ENCODE data around the gene IGFBP1.
"Not testable (repeated sequence)": the region's sequence is repeated elsewhere in the genome, so short reads cannot be mapped to it uniquely, and the experiment has no call there.

The IGFBP1 gene

DNA sequence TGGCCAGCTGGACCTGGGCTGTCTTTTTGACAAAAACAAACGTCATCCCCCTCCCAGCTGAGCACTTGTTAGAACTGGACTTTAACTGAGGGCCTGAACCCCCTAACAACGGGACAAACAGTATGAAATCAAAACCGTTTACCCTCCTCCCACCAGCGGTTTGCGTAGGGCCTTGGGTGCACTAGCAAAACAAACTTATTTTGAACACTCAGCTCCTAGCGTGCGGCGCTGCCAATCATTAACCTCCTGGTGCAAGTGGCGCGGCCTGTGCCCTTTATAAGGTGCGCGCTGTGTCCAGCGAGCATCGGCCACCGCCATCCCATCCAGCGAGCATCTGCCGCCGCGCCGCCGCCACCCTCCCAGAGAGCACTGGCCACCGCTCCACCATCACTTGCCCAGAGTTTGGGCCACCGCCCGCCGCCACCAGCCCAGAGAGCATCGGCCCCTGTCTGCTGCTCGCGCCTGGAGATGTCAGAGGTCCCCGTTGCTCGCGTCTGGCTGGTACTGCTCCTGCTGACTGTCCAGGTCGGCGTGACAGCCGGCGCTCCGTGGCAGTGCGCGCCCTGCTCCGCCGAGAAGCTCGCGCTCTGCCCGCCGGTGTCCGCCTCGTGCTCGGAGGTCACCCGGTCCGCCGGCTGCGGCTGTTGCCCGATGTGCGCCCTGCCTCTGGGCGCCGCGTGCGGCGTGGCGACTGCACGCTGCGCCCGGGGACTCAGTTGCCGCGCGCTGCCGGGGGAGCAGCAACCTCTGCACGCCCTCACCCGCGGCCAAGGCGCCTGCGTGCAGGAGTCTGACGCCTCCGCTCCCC is at the start of gene IGFBP1:
TSS of gene IGFBP1 (plus strand) at position 304 of the 808 bp plus-strand sequence. CDS start at position 469, 165 bp downstream.
- FAIRE-seq: no peak

DNA sequence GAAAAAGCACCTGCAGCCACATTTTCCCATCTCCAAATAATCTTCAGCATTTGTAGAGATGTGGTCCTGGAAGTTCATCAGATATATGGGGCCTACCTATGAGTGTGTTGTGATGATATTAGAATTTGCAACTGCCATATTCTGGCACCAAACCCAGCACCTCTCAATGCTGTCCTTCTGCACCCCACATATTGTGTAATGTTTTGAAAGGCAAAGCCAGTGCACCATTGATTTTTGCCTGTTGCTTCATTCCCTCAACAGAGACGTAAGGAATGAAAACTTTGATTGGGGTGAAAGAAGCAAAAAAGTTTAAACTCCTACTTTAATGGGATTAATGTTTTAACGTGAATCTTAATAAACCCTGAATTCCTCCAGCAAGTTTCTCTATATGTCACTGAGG is 49.4 kb upstream of the IGFBP1 start:
- not testable (repeated sequence) for FAIRE-seq

DNA sequence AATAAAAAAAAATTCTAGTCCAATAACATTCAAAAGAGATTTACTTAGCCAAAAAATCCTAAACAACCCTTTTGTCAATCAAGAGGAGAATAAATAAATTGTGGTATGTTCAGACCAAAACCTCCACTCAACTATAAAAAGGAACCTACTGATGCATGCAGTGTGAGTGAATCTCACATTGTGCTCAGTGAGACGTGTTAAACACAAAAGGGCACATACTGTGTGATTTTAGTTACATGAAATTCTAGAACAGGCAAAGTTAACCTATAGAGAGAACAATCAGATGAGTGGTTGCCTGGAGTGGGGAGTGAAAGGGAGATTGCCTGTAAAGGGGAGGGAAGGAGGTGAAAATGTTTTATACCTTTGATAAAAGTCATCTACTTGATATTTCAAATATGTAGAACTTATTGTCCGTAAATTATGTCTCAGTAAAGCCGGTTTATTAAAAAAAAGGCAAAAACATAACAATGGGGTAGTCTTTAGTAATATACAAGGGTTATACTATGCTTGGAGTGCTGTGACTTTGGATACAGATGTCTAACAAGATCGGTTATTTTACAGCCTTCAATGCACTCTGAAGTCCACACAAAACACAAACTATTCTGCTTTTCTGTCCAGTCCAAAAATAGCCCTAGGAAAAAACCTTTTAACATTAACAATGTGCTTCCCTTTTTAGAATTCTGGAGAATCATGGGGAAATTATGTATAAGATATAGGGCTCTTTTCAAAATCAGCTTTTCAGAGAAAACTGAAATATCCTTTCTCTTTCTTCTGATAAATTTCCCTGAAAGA is 46.2 kb upstream of the IGFBP1 start:
- not testable (repeated sequence) for FAIRE-seq

DNA sequence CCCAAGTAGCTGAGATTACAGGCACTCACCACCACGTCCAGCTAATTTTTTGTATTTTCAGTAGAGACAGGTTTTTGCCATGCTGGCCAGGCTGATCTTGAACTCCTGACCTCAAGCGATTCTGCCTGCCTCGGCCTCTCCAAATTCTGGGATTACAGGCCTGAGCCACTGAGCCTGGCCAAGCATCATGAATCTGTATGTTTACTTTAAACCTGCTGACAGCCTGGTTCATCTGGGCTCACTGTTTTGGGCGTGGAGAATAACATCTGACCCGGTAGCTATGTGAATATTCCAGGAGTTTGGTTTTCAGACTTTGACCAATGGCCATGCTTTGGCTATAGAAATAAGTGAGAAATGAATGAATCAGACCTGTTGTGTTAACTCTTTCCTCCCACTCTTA is 41.8 kb upstream of the IGFBP1 start:
- FAIRE-seq: not testable (repeated sequence)

DNA sequence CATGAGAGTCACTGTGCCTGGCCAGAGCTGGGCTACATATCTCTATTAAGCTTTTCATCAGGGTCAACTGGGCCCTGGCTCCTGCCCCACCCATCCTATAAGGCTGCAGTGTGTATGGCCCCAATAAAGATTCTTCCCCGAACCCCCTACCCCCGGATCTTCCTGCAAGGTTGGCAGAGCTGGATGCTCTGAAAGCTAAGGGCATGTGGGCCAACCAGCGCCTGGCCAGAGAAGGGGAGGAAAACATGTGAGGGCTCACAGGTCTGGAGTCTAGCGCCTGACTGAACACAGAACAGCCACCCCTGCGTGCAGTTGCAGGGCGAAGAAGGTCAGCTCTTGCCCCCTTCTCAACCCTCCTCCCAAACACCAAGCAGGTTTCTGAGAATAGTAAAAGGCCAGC is 39.6 kb upstream of the IGFBP1 start:
- not testable (repeated sequence) for FAIRE-seq

DNA sequence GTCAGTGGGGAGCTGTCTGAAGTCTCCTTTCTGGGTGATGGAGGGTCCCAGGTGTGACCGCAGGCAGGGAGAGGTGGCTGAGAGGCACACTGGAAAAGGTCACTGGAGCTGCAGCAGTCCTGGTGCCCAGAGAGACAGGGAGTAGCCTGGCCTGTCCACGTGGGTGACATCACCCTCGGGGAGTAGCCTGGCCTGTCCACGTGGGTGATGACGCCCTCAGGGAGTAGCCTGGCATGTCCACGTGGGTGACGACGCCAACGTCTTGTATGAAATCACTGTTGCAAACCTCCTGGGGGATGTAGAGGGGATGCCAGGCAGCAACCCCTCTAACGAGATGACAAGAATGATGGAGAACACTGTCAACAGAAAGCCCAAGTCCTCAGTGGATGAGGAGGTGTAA is 35.3 kb upstream of the IGFBP1 start:
- not testable (repeated sequence) for FAIRE-seq

DNA sequence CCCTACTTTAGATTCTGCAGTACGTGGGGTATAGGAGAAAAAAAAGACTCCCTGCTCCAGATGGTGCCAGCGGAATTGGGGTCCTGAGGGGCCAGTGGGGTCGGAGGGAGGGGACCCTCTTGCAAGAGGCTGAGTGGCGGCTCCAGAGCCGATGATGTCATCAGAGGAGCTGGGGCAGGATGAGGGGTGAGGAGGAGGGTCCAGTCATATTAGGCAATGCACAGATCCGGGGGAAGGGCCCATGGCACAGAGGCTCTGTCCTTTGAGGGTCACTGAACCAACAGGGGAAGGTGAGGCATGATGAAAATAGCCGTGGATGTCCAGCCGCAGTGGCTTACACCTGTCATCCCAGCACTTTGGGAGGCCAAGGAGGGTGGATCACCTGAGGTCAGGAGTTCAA is 34.8 kb upstream of the IGFBP1 start:
- not testable (repeated sequence) for FAIRE-seq

DNA sequence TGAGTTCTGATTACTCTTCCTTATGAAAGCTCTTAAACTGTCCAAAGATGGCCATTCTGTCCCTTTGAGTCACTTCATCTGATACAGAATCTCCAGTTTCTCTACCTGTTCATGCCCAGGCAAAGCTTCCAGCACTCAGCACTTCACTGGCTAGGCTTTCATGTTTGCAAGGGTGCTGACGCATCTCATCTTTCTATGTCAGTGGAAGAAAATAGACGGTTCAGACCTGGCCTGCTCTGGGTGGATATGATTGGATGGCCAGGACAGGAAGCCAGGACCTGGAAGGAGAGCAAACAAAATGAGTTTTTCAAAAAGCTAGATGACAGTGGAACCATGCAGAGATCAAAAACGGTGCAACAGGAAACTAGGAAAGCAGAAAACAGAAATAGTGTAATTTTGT is 32.6 kb upstream of the IGFBP1 start:
- FAIRE-seq: not testable (repeated sequence)

DNA sequence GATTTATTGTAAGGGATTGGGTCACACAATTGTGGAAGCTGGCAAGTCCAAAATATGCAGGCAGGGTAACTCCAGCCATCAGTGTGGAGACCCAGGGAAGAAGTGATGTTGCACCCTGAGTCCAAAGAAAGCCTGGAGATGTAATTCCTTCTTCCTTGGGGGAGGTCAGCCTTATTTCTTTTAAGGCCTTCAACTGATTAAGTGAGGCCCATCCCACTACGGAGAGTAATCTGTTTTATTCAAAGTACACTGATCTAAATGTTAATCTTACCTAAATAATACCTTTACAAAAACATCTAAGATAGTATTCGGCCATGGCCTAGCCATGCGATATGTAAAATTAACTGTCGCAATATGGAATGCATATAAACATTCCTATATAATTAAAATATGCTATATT is 31.4 kb upstream of the IGFBP1 start:
- not testable (repeated sequence) for FAIRE-seq

DNA sequence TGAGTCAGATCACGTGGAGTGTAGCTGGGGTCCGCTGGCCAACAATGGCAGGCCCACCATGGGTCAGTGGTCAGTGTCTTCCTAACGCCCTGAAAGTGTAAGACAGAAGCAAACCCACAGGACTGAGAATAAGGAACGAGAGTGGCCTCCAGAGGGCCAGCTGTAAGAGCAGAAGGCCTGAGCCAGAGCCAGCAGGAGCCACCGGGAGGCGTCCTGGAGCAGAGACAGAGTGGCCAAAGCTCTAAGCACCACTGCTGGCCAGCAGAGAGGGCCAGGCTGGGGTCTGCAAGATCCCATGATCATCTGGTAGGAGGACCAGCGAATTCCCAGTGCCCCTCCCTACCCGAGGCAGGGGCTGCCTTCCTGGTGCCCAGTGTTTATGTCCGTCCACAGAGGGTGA is 24.6 kb upstream of the IGFBP1 start:
- no peak for FAIRE-seq

DNA sequence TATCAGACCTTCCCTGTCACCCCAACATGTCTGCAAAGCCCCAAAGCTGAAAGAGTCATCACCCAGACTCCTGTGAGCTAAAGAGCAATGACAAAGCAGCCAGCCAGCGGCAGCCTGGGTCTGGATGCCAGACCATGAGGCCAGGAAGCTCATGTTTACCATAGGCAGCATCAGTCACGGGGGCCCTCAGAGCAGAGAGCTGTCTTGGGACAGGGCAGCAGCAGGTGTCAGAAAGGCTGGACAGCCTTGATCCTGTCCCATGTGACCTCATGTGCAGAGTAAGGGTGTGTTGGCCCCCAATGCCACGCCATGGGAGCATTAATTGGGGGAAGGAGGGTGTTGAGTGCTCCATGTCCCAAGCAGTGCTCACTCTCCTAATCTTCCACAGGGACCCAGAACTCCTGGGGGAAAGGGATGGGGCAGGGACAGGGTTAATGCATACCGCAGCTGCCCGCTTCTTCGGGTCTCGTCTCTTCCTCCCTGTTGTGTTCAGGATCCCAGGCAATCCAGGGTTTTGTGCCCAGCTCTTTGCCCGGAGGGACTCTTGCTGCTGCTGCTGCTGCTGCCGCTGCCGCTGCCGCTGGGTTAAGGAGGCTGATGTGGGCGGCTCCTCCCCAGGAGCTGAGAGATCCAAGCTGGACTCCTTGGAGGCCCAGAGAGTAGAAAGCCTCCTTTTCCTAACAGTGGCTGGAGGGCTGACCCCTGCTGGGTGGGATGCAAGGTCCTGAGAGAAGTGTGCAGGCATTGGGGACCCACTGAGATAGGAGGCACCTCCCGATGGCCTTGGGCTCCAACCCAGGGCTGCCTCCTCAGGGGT is 22.5 kb upstream of the IGFBP1 start:
- no peak for FAIRE-seq

DNA sequence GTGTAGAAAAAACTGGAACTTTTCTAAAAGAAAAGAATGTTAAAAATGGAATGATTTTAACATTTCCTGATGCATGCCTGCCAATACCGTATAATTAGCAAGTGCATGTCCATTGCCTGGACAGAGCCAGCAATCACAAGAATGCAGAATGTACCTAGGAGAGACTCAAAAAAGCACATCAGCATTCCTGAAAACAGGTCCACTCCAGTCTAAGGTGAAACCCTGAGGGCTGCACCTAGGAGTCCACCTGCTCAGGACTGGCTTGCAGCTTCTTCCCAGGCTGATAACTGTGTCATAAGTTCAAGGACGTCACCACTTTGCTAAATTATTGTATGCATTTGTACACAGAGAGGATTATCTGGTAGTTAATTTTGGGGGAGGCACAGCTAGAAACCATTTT is 20.8 kb upstream of the IGFBP1 start:
- FAIRE-seq: no peak

DNA sequence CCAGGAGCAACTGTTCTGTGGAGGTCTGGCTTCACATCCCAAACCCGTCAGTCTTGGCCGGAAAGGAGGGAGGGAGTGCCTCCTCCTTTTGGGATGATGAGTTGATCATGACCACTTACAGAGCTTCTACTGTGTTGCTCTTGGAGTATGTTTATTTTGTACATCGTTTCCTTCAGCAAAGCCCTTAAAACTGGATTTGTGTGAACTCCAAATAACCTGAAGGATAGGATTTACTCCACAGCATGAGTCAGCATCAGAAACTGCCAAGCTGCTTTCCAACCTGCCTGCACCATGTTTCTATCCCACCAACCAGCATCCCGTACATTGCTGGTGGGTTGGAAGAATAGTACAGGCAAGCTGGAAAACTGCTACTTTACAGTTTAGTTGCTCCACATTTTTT is 18.9 kb upstream of the IGFBP1 start:
- FAIRE-seq: no peak

DNA sequence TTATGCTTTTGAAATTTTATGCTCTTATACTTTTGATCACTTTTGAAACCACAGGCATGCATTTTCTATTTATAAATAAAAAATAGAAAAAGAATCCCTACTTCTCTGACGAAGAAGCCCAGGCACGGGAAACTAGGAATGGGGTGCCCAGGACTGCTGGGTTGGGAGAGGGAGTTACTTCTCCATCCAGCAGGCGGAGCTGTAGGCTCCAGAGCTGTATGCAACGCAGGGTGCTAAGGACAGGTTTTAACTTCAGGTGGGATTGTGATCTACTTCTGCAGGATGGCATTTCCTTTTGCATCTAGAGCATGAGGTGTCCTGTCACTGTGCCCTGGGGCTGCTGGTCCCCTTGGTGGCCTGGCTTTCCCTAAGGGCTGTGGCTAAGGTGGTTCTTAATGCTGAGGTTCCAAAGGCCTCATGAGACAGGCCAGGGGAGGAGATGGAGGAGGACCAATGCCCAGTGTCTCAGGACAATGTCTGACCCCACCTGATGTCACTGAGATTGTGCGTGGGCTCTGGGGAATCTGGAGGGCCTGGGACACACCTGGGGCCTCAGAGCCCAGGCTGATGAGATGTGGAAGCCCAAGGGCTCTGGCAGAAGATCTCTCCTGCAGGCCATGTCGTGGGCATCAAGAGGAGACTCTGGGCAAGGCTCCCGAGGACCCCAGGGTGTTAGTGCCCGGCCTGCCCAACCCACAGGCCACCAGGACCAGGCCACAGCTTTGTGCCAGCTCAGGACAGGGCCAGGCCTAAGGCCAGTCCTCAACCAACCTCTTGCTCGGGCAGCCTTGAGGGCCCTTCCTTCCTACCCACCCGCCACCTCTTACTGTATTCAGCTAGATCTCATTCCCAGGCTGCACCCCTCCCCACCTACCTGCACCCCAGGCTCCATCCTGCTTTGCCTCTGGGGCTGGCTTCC is 15.9 kb upstream of the IGFBP1 start:
- no peak for FAIRE-seq

DNA sequence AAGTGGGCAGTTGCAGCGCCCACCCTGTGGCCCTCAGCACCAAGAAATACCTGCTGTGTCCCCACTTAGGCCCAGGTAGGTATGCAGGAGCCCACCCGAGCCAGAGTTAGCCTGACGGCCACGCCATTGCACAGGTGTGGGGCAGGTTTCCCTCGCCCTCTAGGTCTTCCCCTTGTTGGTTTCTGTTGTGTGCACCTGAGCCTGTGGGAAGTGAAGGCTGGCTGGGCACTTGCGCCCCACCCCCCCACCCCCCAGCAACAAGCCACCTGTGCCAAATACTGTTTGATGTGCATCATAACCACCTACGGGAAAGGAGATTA is 15.3 kb upstream of the IGFBP1 start, which contains the start of gene CCDC201:
TSS of gene CCDC201 (minus strand) at position 48 of the 320 bp plus-strand sequence. CDS start 75 bp downstream, outside the sequence.
- FAIRE-seq: no peak

DNA sequence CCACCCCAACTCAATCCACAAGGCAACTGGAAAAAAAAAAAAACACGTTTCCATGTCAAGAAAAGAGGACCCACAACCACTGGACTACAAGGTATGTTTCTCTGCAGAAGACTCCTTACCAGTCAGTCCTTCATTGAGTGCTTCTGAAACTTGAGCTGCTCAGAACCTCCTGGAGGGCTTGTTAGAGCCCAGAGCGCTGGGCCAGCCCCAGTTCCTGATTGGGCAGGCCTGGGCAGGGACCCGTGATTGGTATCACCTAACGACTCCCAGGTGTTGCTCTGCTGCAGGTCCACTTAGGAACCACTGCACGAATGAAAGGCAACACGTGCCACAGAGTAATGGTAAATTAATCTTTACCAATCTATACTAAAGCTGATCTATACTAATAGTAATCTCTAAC is 14.9 kb upstream of the IGFBP1 start:
- FAIRE-seq: no peak

DNA sequence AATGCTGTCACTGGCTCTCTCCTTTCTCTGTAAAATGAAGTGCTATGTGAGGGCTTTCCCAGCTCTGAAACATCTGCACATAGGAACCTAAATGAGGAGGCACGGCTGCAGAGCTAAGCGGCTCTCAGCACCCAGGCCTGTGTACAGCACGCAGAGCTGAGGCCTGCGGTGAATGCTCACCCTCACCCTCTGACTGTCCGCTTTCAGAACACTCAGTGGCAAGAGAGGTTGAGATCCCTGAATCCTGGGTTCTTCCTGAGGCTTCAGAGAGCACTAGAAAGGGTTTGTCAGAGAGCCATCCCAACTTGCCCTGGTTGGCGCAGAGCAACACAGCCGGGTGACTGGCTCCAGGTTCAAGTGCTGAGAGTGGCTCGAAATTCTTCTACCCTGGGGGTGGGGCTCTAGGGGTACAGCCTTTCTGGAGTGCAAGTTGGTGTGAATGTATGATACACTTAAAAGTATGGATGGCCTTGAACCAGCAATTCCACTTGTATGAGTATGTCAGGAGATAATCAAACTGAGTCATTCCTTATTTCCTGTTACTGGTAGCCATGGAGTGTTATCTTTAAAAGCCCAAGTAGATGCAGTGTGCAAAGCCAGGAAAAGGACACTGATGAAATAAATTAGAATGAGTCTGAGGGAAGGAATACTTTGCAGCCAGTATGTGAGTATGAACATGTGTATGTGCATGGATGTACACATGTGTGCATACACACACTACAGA is 13.7 kb upstream of the IGFBP1 start:
- FAIRE-seq: no peak

DNA sequence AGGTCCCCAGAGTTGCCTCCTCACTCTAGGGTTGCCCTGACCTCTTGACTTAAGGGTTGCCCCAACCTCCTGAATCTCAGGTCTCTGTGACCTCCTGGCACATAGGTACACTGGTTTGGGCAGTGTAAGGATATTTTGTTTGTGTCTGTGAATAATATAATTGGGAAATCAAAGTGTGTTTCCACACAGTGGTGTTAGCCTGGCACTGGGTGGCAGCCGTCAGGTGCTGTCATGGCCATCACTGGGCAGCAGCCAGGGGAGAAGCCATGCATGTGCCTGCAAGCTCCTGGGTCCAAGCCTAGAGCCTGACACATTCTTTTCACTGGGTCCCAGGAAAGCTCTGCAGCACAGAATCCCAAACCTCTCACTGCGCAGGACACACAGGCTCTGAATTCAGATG is 11.8 kb upstream of the IGFBP1 start:
- FAIRE-seq: no peak

DNA sequence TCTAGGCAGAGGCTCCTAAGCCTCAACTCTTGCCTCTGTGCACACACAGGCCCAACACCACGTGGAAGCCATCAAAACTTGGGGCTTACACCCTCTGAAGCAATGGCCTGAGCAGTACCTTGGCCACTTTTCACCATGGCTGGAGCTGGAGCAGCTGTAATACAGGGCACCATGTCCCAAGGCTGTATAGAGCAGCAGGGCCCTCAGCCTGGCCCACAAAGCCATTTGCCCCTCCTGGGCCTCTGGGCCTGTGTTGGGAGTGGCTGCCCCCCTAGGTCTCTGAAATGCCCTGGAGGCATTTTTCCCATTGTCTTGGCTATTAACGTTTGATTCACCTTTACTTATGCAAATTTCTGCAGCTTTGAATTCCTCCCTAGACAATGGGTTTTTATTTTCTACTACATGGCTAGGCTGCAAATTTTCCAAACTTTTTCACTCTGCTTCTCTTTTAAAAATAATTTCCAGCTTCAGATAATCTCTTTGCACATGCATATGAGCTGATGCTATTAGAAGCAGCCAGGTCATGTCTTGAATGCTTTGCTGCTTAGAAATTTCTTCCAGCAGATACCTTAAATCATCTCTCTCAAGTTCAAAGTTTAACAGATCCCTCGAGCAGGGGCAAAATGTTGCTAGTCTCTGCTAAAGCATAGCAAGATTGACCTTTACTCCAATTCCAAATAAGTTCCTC is 9.7 kb upstream of the IGFBP1 start:
- FAIRE-seq: no peak

DNA sequence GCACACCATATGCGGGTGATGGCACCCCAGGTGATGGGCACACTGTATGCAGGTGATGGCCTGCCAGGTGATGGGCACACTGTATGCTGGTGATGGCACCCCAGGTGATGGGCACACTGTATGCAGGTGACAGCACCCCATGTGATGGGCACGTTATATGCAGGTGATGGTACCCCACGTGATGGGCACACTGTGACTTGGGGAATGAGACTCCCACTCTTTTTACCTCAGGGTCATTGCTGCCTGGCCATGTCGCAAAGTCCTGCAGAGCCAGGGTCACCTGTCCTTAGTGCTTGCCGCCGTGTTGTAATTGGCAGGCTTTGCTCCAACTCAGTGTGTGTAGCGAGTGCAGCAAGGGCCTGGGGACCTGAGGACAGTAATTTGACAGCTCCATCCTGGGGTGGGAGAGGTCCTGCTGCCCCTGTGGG is 7.8 kb upstream of the IGFBP1 start:
- FAIRE-seq: no peak

DNA sequence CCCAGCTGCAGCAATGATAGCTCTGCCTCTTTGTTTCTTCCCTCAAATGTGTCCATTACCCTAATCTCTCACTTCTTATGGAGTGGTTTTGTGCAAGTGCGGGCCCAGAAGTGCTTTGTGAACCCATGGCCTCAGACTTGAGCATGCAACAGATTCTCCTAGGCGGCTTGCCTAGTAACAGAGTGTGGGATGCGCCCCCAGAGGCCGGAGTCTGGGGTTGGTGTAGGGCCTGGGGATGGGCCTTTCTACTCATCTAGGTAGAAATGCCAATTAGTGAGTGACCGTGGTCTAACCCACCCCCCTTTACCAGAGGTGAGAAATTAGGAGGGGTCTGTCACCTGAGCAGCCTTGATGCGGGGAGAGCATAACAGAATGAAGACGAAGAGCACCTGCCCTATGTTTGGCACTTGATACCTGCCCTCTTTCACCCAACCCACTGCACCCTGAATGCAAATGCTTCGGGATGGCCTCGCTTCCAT is 7.0 kb upstream of the IGFBP1 start:
- FAIRE-seq: no peak

Measured in G401.6 (cell line).